22Rv1 (cell line): ENCODE data around the gene ASGR2.
"Not testable (repeated sequence)": the region's sequence is repeated elsewhere in the genome, so short reads cannot be mapped to it uniquely, and the experiment has no call there.

Experiments used
- H3K27ac ChIP-seq: fragments of 450-650 bp; 2 replicates; pipeline ENCODE4 v1.5.1; 2017
- CTCF ChIP-seq: fragments of 450-650 bp; IDR thresholded peaks from 2 replicates; pipeline ENCODE4 v1.5.1; 2017; ENCODE audit warnings: mild to moderate bottlenecking
- ZFX ChIP-seq: fragments of 450-650 bp; IDR thresholded peaks from 2 replicates; pipeline ENCODE4 v1.6.1; 2017; ENCODE audit warnings: antibody characterized with exemption, borderline replicate concordance

Gene ASGR2

DNA sequence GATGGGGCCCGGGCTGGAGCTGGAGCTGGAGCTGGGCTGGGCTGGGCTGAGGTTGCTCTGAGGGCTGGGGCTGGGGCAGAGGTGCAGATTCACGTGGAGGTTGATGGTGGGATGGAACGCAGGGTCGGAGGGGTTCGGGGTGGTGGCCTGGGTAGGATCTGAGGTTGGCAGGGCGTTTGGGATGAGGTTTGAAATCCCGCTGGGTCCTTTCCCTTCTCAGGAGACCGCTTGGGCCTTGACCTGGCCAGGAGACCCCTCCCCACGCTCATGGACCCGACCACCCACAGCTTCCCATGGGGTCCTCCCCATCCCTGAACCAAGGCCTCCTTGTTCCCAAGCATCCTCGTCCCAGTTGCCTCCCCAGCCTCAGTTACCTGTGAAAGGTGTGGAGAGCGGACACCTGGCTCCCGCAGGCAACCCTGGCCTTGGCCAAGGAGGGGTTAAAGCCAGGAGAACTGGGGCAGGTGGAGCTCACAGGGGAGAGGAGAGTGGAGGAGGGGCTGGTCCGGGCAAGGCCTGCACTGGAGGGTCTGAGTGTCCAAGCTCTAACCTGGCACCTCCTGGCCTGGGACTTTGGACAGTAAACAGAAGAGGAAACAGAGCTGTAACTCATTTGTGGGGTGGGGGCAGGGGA lies at the start of gene ASGR2:
ASGR2 (minus strand) TSS at position 582 of the 634 bp plus-strand sequence. CDS start 582 bp downstream, outside the sequence.
- TF ChIP-seq ZFX (no peak), CTCF (no peak)
- H3K27ac ChIP-seq, result no peak within 1 kb of the TSS

DNA sequence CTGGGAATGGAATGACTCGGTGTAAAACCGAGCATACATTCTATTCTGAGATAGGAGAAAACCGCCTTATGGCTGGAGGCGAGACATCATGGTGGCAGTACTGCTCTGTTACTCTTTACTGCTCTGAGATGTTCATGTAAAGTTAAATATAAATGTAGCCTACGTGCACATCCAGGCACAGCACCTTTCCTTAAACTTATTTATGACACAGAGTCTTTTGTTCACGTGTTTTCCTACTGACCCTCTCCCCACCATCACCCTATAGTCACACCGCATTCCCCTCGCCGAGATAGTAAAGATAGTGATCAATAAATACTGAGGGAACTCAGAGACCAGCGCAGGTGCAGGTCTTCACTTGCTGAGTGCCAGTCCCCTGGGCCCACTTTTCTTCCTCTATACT lies 44.9 kb upstream of the ASGR2 start:
- not testable (repeated sequence) for H3K27ac ChIP-seq

GRCh38 chr17:7158424-7158823 lies 43.8 kb upstream of the ASGR2 start:
- H3K27ac ChIP-seq, result not testable (repeated sequence)

DNA sequence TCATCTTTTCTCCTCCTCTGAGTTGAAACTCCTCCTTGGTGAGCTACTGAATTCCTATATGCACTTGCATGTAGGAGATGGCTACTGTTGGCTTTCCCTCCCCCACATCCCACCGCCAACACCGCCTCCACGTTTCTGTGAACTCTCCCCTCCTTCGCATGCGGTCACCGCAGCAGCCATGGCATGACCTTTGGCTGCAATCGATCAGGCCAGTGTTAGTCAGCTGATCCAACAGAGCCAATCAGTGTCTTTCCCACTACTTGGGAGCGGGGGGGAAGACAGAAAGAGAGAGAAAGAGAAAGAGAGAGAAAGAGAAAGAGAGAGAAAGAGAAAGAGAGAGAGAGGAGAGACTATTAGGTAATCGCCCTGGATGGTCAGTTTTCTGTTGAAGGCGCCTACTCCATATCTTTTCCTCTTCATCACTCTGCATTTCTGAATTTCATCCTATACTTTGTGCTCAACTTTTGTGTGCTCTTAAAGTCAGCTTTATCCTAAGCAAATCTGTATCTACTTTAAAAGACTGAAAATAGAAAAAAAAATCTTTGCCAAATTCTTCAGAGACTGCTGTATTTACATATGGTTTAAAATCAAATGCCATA lies 41.8 kb upstream of the ASGR2 start:
- no peak overlapping the region for H3K27ac ChIP-seq
- no peak for TF ChIP-seq ZFX
- TF ChIP-seq CTCF, result no peak

- H3K27ac ChIP-seq, result no peak overlapping the region
- TF ChIP-seq ZFX (no peak), CTCF (no peak)
Measured at GRCh38 chr17:7147772-7148171, 33.1 kb upstream of the ASGR2 start.

GRCh38 chr17:7146115-7146514 lies 31.5 kb upstream of the ASGR2 start:
- TF ChIP-seq ZFX, result no peak
- TF ChIP-seq CTCF, result no peak
- no peak overlapping the region for H3K27ac ChIP-seq

GRCh38 chr17:7144213-7144612 lies 29.6 kb upstream of the ASGR2 start:
- TF ChIP-seq ZFX, result no peak
- no peak for TF ChIP-seq CTCF
- H3K27ac ChIP-seq, result no peak overlapping the region

GRCh38 chr17:7141824-7142223 lies 27.2 kb upstream of the ASGR2 start:
- TF ChIP-seq ZFX (no peak), CTCF (no peak)
- no peak overlapping the region for H3K27ac ChIP-seq
